Sciatic nerve (tissue), 2 donors: ENCODE results near the gene DMRTC1. TPM values are rescaled to one million over a fixed set of nuclear protein-coding genes. Genes with fewer than 3 reads are reported as not detected.
"Not testable (repeated sequence)": the region's sequence is repeated elsewhere in the genome, so short reads cannot be mapped to it uniquely, and the experiment has no call there.

ENCODE experiments used
- ATAC-seq: fragments of 200-7000 bp; cut with Tn5 transposase; one replicate; pipeline ENCODE4 v1.9.1; 2020; ENCODE audit warnings: mild to moderate bottlenecking, moderate library complexity
- DNase-seq: peaks from one replicate; pipeline ENCODE4 v3.0.0-alpha.2; 2020; ENCODE audit warnings: low spot score
- intact Hi-C: fragments of 100-400 bp; cut with DNase I; formaldehyde crosslinking; loops from one replicate; pipeline ENCODE4 v1.14.2; 2022
- total RNA-seq: library from RNA; stranded (reverse); fragmentation: NEBNext Ultra II Directional; extraction: Animal tissue kit (Norgen Biotek cat#: 25700); gene quantifications from one replicate; pipeline ENCODE4 v1.2.1, GENCODE V29; 2021
- donor health status: DM: no; HTN: no; CAD: no.
- donor health status: DM: no; HTN: no; CAD: no.

DMRTC1 gene, protein sequence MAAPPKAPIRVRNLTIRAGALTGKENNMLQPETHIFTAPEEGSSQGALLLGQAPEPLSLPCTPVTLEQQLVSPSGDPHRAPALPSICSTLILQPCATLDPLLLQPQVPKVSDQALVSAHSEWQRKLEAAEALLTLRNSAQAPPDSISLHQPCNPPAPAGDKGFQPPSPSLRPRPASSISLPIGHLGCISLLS
- not detected for total RNA-seq

DNA sequence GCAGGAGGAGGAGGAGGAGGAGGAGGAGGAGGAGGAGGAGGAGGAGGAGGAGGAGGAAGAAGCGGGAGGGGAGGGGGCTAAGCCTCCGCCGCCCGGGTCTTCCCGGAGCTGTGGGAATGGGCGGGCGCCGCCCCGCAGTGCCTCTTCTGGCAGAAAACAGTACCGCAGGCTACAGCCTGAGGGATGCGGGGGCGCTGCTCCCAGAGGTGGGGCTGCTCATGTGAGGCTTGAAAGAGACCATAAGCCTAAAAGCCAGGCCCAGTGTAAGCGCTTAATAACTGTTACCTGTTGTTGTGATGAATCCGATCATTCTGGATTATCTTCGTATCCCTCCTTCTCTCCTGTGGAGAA lies at the start of gene DMRTC1:
TSS of gene DMRTC1 (minus strand) at position 19 of the 351 bp plus-strand sequence. CDS start 68,143 bp downstream, outside the sequence.
- intact Hi-C loops, DNase-seq: not testable (repeated sequence)
- ATAC-seq, result peak; percentile 81

DNA sequence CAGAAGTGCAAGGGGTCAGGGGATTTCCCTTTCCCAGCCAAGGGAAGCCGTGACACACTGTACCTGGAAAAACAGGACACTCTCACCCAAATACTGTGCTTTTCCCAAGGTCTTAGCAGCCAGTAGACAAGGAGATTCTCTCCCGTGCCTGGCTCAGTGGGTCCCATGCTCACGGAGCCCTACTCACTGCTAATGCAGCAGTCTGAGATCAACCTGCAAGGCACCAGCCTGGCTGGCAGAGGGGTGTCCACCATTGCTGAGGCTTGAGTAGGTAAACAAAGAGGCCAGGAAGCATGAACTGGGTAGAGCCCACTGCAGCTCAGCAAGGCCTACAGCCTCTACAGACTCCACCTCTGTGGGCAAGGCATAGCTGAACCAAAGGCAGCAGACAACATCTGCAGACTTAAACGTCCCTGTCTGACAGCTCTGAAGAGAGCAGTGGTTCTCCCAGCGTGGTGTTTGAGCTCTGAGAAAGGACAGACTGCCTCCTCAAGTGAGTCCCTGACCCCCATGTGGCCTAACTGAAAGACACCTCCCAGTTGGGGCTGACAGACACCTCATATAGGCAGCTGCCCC lies 37.3 kb upstream of the DMRTC1 start:
- ATAC-seq, intact Hi-C loops, DNase-seq: not testable (repeated sequence)

DNA sequence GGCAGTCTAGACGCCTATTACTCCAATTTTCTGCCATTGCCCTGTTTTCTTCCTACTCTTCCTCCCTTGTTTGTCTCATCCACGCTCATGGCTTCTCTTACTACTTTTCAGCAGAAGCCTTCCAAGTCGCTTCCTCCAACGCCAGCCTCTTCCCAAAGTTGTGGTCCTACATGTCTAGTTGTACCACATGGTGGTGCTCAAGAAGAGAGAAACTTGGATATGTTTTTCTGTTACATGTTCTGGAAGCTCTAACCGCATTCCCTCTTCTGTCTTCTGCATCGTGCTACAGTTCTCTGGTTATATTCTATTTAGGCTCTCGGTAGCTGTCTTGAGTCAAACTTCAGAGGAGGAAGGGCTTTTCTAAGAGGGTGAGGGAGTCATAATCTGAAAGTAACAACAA lies 31.2 kb upstream of the DMRTC1 start:
- ATAC-seq, intact Hi-C loops, DNase-seq: not testable (repeated sequence)

DNA sequence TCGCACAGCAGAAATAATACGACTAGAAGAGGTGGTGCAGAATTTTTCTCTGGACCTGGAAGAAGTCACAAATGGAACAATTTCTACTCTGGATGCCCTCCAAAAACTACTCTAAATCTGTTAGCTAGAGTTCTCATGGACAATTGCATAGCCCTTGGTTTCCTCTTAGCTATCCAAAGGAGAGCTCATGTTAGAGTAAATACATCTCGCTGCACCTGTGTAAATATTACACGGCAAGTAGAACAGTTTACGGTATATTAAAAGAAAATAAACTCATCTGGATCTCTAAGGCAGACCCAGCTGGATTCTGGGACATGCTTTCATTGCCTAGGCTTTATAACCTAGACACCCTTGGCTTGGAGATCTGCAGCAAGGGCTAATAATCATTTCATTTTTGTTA lies 28.2 kb upstream of the DMRTC1 start:
- intact Hi-C loops, result not testable (repeated sequence)

DNA sequence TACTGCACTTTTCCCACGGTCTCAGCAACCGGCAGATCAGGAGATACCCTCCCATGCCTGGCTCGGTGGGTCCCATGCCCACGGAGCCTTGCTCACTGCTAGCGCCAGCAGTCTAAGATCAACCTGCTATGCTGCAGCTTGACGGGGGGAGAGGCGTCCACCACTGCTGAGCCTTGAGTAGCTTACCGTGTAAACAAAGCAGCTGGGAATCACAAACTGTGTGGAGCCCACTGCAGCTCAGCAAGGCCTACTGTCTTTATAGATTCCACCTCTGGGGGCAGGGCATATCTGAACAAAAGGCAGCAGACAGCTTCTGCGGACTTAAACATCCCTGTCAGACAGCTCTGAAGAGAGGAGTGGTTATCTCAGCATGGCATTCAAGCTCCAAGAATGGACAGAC lies 16.3 kb upstream of the DMRTC1 start:
- intact Hi-C loops, ATAC-seq, DNase-seq: not testable (repeated sequence)

More for the DNA sequence above, 28.2 kb upstream of the DMRTC1 start:
- DNase-seq, ATAC-seq: not testable (repeated sequence)

DNA sequence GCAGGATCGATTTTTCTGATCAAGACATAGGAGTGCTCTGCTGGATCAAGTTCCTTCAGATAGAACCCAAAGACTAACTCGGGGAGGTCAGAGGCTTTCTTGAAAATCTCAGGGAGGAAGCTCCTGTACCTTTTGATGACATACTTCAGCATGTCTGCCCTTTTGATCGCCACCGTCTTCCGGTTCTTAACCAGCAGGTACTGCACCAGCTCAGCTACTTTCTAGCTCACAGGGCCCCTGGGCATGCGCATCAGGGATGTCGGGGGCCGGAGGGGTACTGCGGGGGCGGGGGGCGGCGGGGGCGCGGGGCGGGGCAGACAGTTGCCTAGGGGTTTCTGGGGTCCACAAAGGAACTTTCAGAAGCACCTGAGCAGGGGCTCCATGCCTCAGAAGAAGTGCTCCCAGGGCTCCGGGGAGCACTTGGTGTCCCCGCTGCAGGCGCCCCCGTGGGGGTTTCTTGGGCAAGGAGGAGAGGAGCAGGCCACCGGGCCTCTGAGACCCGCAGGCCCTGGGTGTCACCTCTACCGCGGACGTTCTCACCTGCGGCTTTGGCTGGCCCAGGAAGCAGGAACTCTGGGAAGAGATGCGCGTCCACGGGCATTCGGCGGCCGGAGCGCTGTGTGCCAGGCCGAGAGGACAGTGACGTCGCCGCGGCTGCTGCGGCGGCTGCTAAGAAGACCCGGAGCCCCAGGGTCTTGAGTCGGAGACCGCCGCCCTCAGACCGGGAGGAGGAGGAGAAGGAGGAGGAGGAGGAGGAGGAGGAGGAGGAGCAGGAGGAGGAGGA lies 410 bp downstream of the DMRTC1 start:
- peak; percentile 42 for ATAC-seq
- intact Hi-C loops, DNase-seq: not testable (repeated sequence)

DNA sequence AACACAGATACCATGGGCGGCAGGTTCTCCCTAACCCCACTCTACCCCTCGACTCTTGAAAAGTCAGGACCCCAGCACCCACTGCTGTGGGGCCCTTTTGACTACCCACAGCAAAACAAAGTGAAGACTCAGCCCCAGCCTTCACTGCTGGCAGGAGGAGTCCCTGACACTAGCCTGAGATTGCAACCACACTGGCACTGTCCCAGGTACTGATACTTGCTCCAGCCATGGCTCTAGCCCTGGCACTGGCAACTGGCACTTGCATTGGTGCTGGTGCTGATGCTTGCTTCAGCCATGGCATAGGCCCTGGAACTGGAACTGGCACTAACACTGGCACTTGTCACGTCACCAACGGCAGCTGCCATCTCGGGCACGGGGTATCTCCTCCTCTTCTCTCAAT lies 1.4 kb downstream of the DMRTC1 start:
- DNase-seq, intact Hi-C loops, ATAC-seq: not testable (repeated sequence)

DNA sequence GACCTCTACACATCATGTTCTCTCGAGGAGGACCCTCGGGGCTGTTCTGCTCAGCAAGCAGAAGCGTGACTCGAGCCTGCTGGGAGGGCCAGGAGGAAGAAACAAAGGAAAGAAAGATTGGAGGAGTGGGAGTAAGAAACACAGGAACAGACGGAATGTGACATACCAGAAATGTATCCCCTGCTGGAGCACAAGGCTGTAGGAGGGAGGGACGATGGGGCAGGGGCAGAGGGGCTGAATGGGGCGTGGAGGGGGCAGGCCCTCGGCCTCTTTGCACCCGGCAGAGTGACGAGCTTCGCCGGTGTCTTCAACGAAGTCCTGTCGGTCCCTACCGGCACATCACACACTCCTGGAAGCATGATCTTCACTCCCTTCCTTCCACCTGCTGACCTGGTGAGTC lies 5.7 kb downstream of the DMRTC1 start, which contains the start of gene FAM236A:
TSS of gene FAM236A (plus strand) at position 301 of the 400 bp plus-strand sequence. CDS start at position 358, 57 bp downstream.
- ATAC-seq, intact Hi-C loops: not testable (repeated sequence)

DNA sequence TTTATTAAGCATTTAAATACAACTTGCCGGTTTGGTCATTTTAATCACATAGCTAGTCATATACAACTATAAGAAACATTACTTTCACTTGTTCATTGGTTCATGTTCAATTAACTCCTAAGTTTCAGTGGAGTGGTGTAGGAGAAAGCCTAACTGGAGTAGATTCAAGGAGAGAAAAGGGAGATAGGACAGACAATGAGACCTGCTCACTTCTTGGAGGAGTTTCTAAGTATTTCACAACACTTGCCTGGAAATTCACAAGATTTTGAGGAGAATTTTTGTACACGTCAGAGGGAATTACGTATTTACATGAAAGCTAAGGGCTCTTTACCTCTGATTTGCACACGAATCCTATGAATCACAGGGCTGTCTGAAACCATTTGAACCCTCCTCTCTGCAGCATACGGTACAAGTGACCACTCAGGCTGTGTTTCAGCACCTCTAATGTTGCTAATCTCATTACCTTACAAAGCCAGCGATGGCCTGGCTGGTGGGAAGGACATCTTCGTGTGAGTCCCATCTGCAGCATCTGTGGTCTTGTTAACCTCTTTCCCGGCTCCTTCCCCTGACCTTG lies 6.7 kb downstream of the DMRTC1 start:
- intact Hi-C loops, DNase-seq, ATAC-seq: not testable (repeated sequence)

More for the DNA sequence above, 5.7 kb downstream of the DMRTC1 start, which contains the start of gene FAM236A:
- not testable (repeated sequence) for DNase-seq

DNA sequence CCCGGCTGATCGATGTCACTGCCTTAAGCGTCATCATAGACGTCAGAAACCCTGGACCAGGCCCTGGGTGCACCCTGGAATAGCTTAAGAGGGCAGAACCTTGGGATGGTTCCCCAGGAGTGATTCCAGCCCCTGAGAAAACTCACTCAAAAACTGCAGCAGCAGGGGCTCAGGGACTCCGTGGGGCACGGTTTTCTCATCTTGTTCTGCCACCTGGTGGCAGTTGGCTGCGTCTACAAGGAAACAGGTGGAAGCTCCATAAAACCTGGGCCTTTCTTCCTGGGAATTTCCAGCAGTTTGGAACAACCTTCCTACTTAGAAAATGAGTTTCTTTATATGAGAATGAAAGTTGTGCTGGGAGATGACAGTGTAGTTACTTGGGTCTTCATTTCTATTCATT lies 7.2 kb downstream of the DMRTC1 start:
- intact Hi-C loops, ATAC-seq, DNase-seq: not testable (repeated sequence)

DNA sequence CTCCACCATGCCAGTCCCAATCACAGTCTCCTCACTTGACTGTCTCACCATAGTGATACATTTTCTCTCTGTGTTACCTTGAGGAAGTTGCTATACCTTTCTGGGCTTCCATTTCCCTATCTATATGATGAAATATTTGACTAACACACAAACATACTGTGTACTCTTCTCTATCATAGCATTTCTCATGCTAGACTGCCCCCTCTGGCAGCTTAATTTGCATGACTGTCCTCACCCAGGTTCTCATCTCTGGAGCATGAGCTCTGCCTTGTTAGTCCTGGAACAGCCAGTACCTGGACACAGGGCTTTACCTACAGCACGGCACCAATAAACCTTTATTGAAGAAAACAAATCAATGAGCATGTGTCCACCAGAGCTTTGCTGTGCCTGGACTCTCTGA lies 11.4 kb downstream of the DMRTC1 start:
- DNase-seq, ATAC-seq, intact Hi-C loops: not testable (repeated sequence)

DNA sequence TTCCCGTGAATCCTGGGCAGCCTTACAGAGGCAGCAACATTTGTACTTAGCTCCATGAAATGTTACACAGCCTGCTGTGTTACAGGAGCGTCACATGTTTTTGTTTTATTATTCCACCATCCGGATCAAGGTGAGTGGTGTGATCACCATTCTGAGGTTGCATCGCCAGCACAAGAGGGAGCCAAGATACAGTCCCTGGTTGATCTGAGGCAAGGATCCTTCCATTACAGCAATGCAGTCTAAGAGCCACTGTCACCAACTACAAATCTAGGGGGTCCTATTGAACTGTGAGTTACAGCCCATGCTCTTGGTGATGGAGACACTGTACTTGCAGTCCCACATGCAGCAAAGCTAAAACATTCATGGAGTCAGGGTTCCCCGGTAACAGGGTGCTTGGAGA lies 27.5 kb downstream of the DMRTC1 start:
- intact Hi-C loops, ATAC-seq: not testable (repeated sequence)
- peak; percentile 8 for DNase-seq

DNA sequence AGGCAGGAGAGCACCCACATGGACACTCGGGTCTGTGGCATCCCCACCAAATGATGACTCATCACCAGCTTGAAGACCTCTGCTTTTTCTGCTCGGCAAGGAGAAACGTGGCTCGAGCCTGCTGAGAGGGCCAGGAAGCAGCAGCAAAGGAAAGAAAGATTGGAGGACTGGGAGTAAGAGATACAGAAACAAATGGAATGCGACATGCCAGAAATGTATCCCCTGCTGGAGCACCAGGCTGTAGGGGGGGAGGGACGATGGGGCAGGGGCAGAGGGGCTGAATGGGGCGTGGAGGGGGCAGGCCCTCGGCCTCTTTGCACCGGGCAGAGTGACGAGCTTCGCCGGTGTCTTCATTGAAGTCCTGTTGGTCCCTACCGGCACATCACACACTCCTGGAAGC lies 31.3 kb downstream of the DMRTC1 start, which contains the start of gene FAM236C:
TSS of gene FAM236C (plus strand) at position 301 of the 400 bp plus-strand sequence. CDS start 100 bp downstream, outside the sequence.
- ATAC-seq, DNase-seq, intact Hi-C loops: not testable (repeated sequence)

DNA sequence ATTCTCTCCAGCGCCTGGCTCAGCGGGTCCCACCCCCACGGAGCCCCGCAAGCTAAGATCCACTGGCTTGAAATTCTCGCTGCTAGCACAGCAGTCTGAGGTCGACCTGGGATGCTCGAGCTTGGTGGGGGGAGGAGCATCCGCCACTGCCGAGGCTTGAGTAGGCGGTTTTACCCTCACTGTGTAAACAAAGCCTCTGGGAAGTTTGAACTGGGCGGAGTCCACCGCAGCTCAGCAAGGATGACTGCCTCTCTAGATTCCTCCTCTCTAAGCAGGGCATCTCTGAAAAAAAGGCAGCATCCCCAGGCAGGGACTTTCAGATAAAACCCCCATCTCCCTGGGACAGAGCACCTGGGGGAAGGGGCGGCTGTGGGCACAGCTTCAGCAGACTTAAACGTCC lies 53.9 kb downstream of the DMRTC1 start:
- ATAC-seq, DNase-seq, intact Hi-C loops: not testable (repeated sequence)

DNA sequence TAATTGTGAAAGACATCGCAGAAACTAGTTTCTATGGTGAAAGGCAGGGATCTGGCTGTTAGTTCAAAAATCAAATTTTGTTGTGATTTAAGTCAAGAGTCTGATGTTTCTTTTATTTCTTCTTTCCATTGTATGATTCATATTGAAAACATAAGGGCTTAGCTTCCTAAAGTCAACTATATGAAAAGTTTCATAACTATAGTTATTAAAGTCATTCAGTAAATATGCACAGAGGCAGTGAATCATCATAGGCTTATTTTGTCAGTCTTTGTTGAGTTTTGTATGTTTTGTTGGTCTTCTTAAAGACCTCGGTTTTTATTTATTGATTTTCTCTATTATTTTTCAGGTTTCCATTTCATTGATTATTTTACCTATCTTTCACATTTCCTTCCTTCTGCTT lies 60.7 kb downstream of the DMRTC1 start:
- ATAC-seq, intact Hi-C loops, DNase-seq: not testable (repeated sequence)

DNA sequence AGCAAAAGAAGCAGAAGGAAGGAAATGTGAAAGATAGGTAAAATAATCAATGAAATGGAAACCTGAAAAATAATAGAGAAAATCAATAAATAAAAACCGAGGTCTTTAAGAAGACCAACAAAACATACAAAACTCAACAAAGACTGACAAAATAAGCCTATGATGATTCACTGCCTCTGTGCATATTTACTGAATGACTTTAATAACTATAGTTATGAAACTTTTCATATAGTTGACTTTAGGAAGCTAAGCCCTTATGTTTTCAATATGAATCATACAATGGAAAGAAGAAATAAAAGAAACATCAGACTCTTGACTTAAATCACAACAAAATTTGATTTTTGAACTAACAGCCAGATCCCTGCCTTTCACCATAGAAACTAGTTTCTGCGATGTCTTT lies 106.1 kb downstream of the DMRTC1 start:
- DNase-seq, intact Hi-C loops, ATAC-seq: not testable (repeated sequence)

DNA sequence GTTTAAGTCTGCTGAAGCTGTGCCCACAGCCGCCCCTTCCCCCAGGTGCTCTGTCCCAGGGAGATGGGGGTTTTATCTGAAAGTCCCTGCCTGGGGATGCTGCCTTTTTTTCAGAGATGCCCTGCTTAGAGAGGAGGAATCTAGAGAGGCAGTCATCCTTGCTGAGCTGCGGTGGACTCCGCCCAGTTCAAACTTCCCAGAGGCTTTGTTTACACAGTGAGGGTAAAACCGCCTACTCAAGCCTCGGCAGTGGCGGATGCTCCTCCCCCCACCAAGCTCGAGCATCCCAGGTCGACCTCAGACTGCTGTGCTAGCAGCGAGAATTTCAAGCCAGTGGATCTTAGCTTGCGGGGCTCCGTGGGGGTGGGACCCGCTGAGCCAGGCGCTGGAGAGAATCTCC lies 112.9 kb downstream of the DMRTC1 start:
- ATAC-seq, DNase-seq, intact Hi-C loops: not testable (repeated sequence)
